Stimulated activated CD8-positive, alpha-beta memory T cell treated with anti-CD3 and anti-CD28 coated beads, Interleukin-7, amount 100 ng/mL, for 4 hours (primary cell): ENCODE measurements around the gene GPR17.

Experiments
- DNase-seq, 2 donors: peaks; one replicate each; pipeline ENCODE4 v3.0.0-alpha.2; 2020; ENCODE audit warnings: low read depth in 2 of 2

Gene GPR17

GRCh38 chr2:127629637-127630036, 16.3 kb upstream of the GPR17 start:
- DNase-seq, result no peak

- no peak for DNase-seq
These were observed 15.7 kb upstream of the GPR17 start for GRCh38 chr2:127630096-127630863.

- no peak for DNase-seq
These were observed 15.0 kb upstream of the GPR17 start for GRCh38 chr2:127630864-127631540.

- no peak for DNase-seq
These were observed 14.4 kb upstream of the GPR17 start for GRCh38 chr2:127631541-127631996.

- DNase-seq, result no peak
These were observed 13.9 kb upstream of the GPR17 start for GRCh38 chr2:127631997-127632581.

GRCh38 chr2:127632592-127633489, 13.1 kb upstream of the GPR17 start:
- no peak for DNase-seq

- no peak for DNase-seq
These were observed 12.3 kb upstream of the GPR17 start for GRCh38 chr2:127633556-127634065.

- DNase-seq, result no peak
These were observed 11.8 kb upstream of the GPR17 start for GRCh38 chr2:127634066-127634617.

GRCh38 chr2:127634626-127635379, 11.2 kb upstream of the GPR17 start:
- DNase-seq, result no peak

GRCh38 chr2:127635380-127636237, 10.3 kb upstream of the GPR17 start:
- no peak for DNase-seq

- DNase-seq, result no peak
These were observed 9.4 kb upstream of the GPR17 start for GRCh38 chr2:127636248-127637235.

GRCh38 chr2:127637236-127637630, 8.7 kb upstream of the GPR17 start:
- no peak for DNase-seq

- no peak for DNase-seq
These were observed 8.2 kb upstream of the GPR17 start for GRCh38 chr2:127637725-127638252.

GRCh38 chr2:127638361-127639110, 7.4 kb upstream of the GPR17 start:
- DNase-seq, result no peak

GRCh38 chr2:127639111-127639474, 6.9 kb upstream of the GPR17 start:
- DNase-seq, result no peak

GRCh38 chr2:127640082-127641072, 5.6 kb upstream of the GPR17 start:
- DNase-seq, result no peak
